HG03108 (cell line): ENCODE measurements around the gene FOXB2.
"Not testable (repeated sequence)": the region's sequence is repeated elsewhere in the genome, so short reads cannot be mapped to it uniquely, and the experiment has no call there.

ENCODE experiments used
- ATAC-seq: cut with Tn5 transposase; IDR thresholded peaks from one replicate; pipeline ENCODE4 v1.9.1; 2021; ENCODE audit warnings: moderate library complexity; ENCODE audit not compliant: unreplicated experiment

The FOXB2 gene

GRCh38 chr9:77019236-77019925 is at the start of gene FOXB2:
TSS of gene FOXB2 (plus strand) at chr9:77019655. CDS start at chr9:77019655, 0 bp downstream.
- no peak for ATAC-seq

GRCh38 chr9:76969716-76970115 is 49.7 kb upstream of the FOXB2 start:
- no peak for ATAC-seq

GRCh38 chr9:76978831-76979230 is 40.6 kb upstream of the FOXB2 start:
- ATAC-seq = not testable (repeated sequence)

GRCh38 chr9:76980566-76980965 is 38.9 kb upstream of the FOXB2 start:
- ATAC-seq = no peak

- no peak for ATAC-seq
Observed at GRCh38 chr9:76984486-76984885, 35.0 kb upstream of the FOXB2 start.

GRCh38 chr9:76985581-76985980 is 33.9 kb upstream of the FOXB2 start:
- no peak for ATAC-seq

GRCh38 chr9:76987594-76988200 is 31.8 kb upstream of the FOXB2 start:
- no peak for ATAC-seq

- no peak for ATAC-seq
Observed at GRCh38 chr9:76988941-76989340, 30.5 kb upstream of the FOXB2 start.

- ATAC-seq = no peak
Observed at GRCh38 chr9:76989501-76989900, 30.0 kb upstream of the FOXB2 start.

GRCh38 chr9:76996700-76997099 is 22.8 kb upstream of the FOXB2 start:
- ATAC-seq = no peak

- no peak for ATAC-seq
Observed at GRCh38 chr9:76999261-76999660, 20.2 kb upstream of the FOXB2 start.

GRCh38 chr9:77000330-77000729 is 19.1 kb upstream of the FOXB2 start:
- no peak for ATAC-seq

GRCh38 chr9:77003366-77003765 is 16.1 kb upstream of the FOXB2 start:
- no peak for ATAC-seq

GRCh38 chr9:77005216-77005615 is 14.2 kb upstream of the FOXB2 start:
- ATAC-seq = no peak

GRCh38 chr9:77010527-77010926 is 8.9 kb upstream of the FOXB2 start:
- ATAC-seq = no peak

- no peak for ATAC-seq
Observed at GRCh38 chr9:77011973-77012821, 7.3 kb upstream of the FOXB2 start.

GRCh38 chr9:77013206-77013931 is 6.1 kb upstream of the FOXB2 start:
- ATAC-seq = no peak

GRCh38 chr9:77013932-77014596 is 5.4 kb upstream of the FOXB2 start:
- ATAC-seq = no peak

- no peak for ATAC-seq
Observed at GRCh38 chr9:77014597-77015263, 4.7 kb upstream of the FOXB2 start.
